GM12878 (cell line): Measurements from ENCODE around the gene BCAP29. TPM values are rescaled to one million over a fixed set of nuclear protein-coding genes. Genes with fewer than 3 reads are reported as not detected.

Experiments used
- ATAC-seq: fragments of 200-7000 bp; cut with Tn5 transposase; 3 replicates; pipeline ENCODE4 v1.9.1; 2020; ENCODE audit warnings: mild to moderate bottlenecking, moderate library complexity
- BruUV-seq: library from RNA; stranded (reverse); fragments of 400-500 nt; replicated peaks from 2 replicates; lab custom pipeline; 2021; lab: Mats Ljungman, UMichigan
- CTCF ChIA-PET: fragments of 300-600 bp; sonication (Branson Sonifier 250); formaldehyde crosslinking; extraction: SDS; loops from one replicate; lab custom pipeline; 2021; ENCODE audit warnings: inconsistent platforms; lab: Yijun Ruan, JAX
- POLR2A ChIA-PET: fragments of 350-600 bp; formaldehyde crosslinking; extraction: SDS; loops from one replicate; lab custom pipeline; 2021; ENCODE audit warnings: inconsistent platforms; lab: Charles Lee
- RAD21 ChIA-PET: fragments of 300-600 bp; sonication (Branson Sonifier 250); formaldehyde crosslinking; loops from one replicate; lab custom pipeline; 2023; ENCODE audit warnings: antibody characterized with exemption; ENCODE audit not compliant: unreplicated experiment; lab: Charles Lee
- SMC1A ChIA-PET: fragments of 300-600 bp; sonication (Branson Sonifier 250); formaldehyde crosslinking; loops from one replicate; lab custom pipeline; 2023; ENCODE audit not compliant: unreplicated experiment, uncharacterized antibody; lab: Charles Lee
- DNase-seq: peaks from one replicate; pipeline ENCODE4 v3.0.0-alpha.2; 2011; ENCODE audit warnings: low read depth, low spot score
- FAIRE-seq: peaks from 3 replicates; lab custom pipeline; 2011; peaks lifted over from hg19 to GRCh38; lab: Jason Lieb, UNC
- H2AFZ ChIP-seq: 2 replicates; pipeline ENCODE4 v1.6.0; 2011; ENCODE audit warnings: low read depth, low read length, control low read depth; ENCODE audit not compliant: control insufficient read depth
- H3K27ac ChIP-seq: 2 replicates; pipeline ENCODE4 v1.5.1; 2011; ENCODE audit warnings: control low read depth; ENCODE audit not compliant: control insufficient read depth, insufficient read depth
- H3K27me3 ChIP-seq, 2 experiments: replicated peaks in 1 of 2; 2 replicates each; pipeline versions ENCODE4 v1.6.0 to v1.6.1; 2011; ENCODE audit warnings: low read length in 1 of 2; ENCODE audit not compliant: control insufficient read depth in 2 of 2, insufficient read depth in 2 of 2
- H3K36me3 ChIP-seq, 2 experiments: 2 replicates each; pipeline ENCODE4 v1.5.1; 2011; ENCODE audit warnings: low read length in 1 of 2; ENCODE audit not compliant: control insufficient read depth in 2 of 2, insufficient read depth in 2 of 2
- H3K4me1 ChIP-seq: 2 replicates; pipeline ENCODE4 v1.6.1; 2011; ENCODE audit warnings: mild to moderate bottlenecking, low read length, moderate library complexity, mixed read lengths; ENCODE audit not compliant: control insufficient read depth, insufficient read depth
- H3K4me2 ChIP-seq: 2 replicates; pipeline ENCODE4 v1.6.0; 2011; ENCODE audit warnings: control low read depth; ENCODE audit not compliant: control insufficient read depth, insufficient read depth
- H3K4me3 ChIP-seq: fragments of 200-600 bp; sonication (generic); 2 replicates; pipeline ENCODE4 v1.5.1; 2016
- H3K79me2 ChIP-seq: 2 replicates; pipeline ENCODE4 v1.6.0; 2011; ENCODE audit warnings: low read length; ENCODE audit not compliant: control insufficient read depth, insufficient read depth
- H3K9ac ChIP-seq: 2 replicates; pipeline ENCODE4 v1.8.0; 2011; ENCODE audit warnings: low read length, control low read depth, mixed read lengths; ENCODE audit not compliant: control insufficient read depth, insufficient read depth
- H3K9me3 ChIP-seq: replicated peaks from 3 replicates; pipeline ENCODE4 v1.5.1; 2011; ENCODE audit warnings: mild to moderate bottlenecking, low read length; ENCODE audit not compliant: control insufficient read depth, insufficient read depth
- H4K20me1 ChIP-seq: 2 replicates; pipeline ENCODE4 v1.6.0; 2011; ENCODE audit not compliant: control insufficient read depth, insufficient read depth
- CHD2 ChIP-seq: IDR thresholded peaks from 2 replicates; pipeline ENCODE4 v1.6.1; 2011; ENCODE audit warnings: low read depth, low read length, improper control_type of control experiment, borderline replicate concordance
- CREB1 ChIP-seq: IDR thresholded peaks from 2 replicates; pipeline ENCODE4 v1.6.1; 2012; ENCODE audit warnings: low read depth, mild to moderate bottlenecking, inconsistent platforms
- ESRRA ChIP-seq: IDR thresholded peaks from 2 replicates; pipeline ENCODE4 v1.6.1; 2012; ENCODE audit warnings: mild to moderate bottlenecking, low read length, improper control_type of control experiment
- IRF4 ChIP-seq: IDR thresholded peaks from 2 replicates; pipeline ENCODE4 v1.6.1; 2011; ENCODE audit warnings: low read depth, low read length
- PAX5 ChIP-seq: IDR thresholded peaks from 2 replicates; pipeline ENCODE4 v1.6.1; 2011; ENCODE audit warnings: low read depth, low read length, borderline replicate concordance
- POLR2A ChIP-seq: IDR thresholded peaks from 2 replicates; pipeline ENCODE4 v1.6.1; 2011; ENCODE audit warnings: low read depth, mild to moderate bottlenecking, low read length
- RB1 ChIP-seq: fragments of 450-650 bp; formaldehyde crosslinking; IDR thresholded peaks from 2 replicates; pipeline ENCODE4 v1.6.1; 2017; ENCODE audit warnings: mild to moderate bottlenecking, borderline replicate concordance
- SPI1 ChIP-seq: IDR thresholded peaks from 2 replicates; pipeline ENCODE4 v1.6.1; 2011; ENCODE audit warnings: low read depth, mild to moderate bottlenecking, low read length, moderate library complexity, borderline replicate concordance; ENCODE audit not compliant: insufficient read depth
- STAT1 ChIP-seq: fragments of 450-650 bp; conservative IDR thresholded peaks from 2 replicates; pipeline ENCODE4 v1.6.1; 2014; ENCODE audit warnings: antibody characterized with exemption, mild to moderate bottlenecking
- WRNIP1 ChIP-seq: IDR thresholded peaks from 2 replicates; pipeline ENCODE4 v1.6.1; 2011; ENCODE audit warnings: low read depth, low read length, improper control_type of control experiment, borderline replicate concordance
- WGBS: methylation state at CpG from one replicate; pipeline ENCODE4 v1.1.6; 2016; ENCODE audit warnings: low lambda C conversion rate; ENCODE audit not compliant: insufficient replicate concordance, insufficient coverage; ENCODE audit errors: missing lambda C conversion rate; 5-methylcytosine and 5-hydroxymethylcytosine counted together
- in situ Hi-C: fragments of 300-500 bp; cut with MboI; formaldehyde crosslinking; loops from 9 replicates; pipeline ENCODE4 v1.14.3; 2018; ENCODE audit warnings: mixed read lengths
- intact Hi-C: fragments of 100-400 bp; cut with micrococcal nuclease; formaldehyde crosslinking; loops from one replicate; pipeline ENCODE4 v1.14.2; 2022; ENCODE audit not compliant: unreplicated experiment
- polyA plus RNA-seq, 11 experiments: library from polyadenylated mRNA; depleted of rRNA in 4 of 11; unstranded in 6 of 11; stranded (reverse) in 5 of 11; fragments of >200 nt; fragmentation: Nextera tagmentation in 4 of 11; fragmentation: Illumina TruSeq in 1 of 11; extraction: Ambion mirVana in 4 of 11; extraction: Trizol in 1 of 11; gene quantifications; 1 replicate in 1 of 11; 2 replicates in 10 of 11; pipeline versions ENCODE4 v1.2.1 to v1.2.3, GENCODE V29; 2011 to 2016; ENCODE audit warnings: inconsistent platforms in 2 of 11, missing spikeins in 2 of 11, low read depth in 1 of 11
- total RNA-seq, 4 experiments: library from RNA; depleted of rRNA in 3 of 4; stranded (reverse); fragments of >200 nt in 3 of 4; fragmentation: Illumina TruSeq in 1 of 4; extraction: Trizol in 1 of 4; gene quantifications; 2 replicates each; pipeline versions ENCODE4 v1.2.1 to v1.2.3, GENCODE V29; 2013 to 2021
- TF ChIP-seq, protein P1 (sequence below): fragments of 450-650 bp; IDR thresholded peaks from 2 replicates; pipeline ENCODE4 v1.6.1; 2017; ENCODE audit warnings: mild to moderate bottlenecking
- TF ChIP-seq, protein P2 (sequence below): fragments of 450-650 bp; IDR thresholded peaks from 2 replicates; pipeline ENCODE4 v1.6.1; 2017; ENCODE audit warnings: mild to moderate bottlenecking, low read depth, inconsistent platforms; ENCODE audit not compliant: poor library complexity, severe bottlenecking

BCAP29 gene
- total and polyA plus RNA-seq, 10 of the 15 experiments (the other 5 are each of a cell fraction or from before 2014, with no cell fraction given), result 26.5 to 58.5 (median 34.8) TPM

DNA sequence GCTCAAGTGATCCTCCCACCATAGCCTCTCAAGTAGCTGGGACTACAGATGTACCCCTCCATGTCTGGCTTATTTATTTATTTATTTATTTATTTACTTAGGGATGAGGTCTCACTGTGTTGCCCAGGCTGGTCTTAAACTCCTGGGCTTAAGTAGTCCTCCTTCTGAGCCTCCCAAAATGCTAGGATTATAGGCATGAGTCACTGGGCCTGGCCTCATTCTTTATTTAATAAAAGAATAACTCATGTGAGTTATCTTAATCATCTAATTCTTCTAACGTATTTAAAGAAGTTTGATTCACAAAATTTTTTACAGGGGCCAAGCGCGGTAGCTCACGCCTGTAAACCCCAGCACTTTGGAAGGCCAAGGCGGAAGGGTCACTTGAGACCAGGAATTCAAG, 72.6 kb downstream of the BCAP29 start:
- no peaks in the 10 kb centered on the region for H3K4me1 ChIP-seq
- ChIA-PET CTCF (no interaction called here), POLR2A (interaction anchor here (0.6 to 0.7 kb wide), 2 partner anchors 58 to 68 kb away, joined by 3 to 4 read pairs; no protein-coding TSS in a partner anchor), SMC1A (no interaction called here), RAD21 (no interaction called here)
- WGBS, result 67% methylated on average over 5 of the region's 5 CpGs
- no peaks in the 10 kb centered on the region; a peak in 1 of 4 replicates for H3K27me3 ChIP-seq
- H3K4me2 ChIP-seq, result no peak overlapping the region
- BruUV-seq, result no TSS peak
- no peak overlapping the region for H2AFZ ChIP-seq
- TF ChIP-seq CHD2, result no peak
- TF ChIP-seq, protein P1, sequence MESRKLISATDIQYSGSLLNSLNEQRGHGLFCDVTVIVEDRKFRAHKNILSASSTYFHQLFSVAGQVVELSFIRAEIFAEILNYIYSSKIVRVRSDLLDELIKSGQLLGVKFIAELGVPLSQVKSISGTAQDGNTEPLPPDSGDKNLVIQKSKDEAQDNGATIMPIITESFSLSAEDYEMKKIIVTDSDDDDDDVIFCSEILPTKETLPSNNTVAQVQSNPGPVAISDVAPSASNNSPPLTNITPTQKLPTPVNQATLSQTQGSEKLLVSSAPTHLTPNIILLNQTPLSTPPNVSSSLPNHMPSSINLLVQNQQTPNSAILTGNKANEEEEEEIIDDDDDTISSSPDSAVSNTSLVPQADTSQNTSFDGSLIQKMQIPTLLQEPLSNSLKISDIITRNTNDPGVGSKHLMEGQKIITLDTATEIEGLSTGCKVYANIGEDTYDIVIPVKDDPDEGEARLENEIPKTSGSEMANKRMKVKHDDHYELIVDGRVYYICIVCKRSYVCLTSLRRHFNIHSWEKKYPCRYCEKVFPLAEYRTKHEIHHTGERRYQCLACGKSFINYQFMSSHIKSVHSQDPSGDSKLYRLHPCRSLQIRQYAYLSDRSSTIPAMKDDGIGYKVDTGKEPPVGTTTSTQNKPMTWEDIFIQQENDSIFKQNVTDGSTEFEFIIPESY, result no peak
- TF ChIP-seq IRF4, result no peak
- no peak for TF ChIP-seq ESRRA
- TF ChIP-seq PAX5, result no peak
- TF ChIP-seq RB1, result no peak
- TF ChIP-seq STAT1, result no peak
- TF ChIP-seq WRNIP1, result no peak
- TF ChIP-seq, protein P2, sequence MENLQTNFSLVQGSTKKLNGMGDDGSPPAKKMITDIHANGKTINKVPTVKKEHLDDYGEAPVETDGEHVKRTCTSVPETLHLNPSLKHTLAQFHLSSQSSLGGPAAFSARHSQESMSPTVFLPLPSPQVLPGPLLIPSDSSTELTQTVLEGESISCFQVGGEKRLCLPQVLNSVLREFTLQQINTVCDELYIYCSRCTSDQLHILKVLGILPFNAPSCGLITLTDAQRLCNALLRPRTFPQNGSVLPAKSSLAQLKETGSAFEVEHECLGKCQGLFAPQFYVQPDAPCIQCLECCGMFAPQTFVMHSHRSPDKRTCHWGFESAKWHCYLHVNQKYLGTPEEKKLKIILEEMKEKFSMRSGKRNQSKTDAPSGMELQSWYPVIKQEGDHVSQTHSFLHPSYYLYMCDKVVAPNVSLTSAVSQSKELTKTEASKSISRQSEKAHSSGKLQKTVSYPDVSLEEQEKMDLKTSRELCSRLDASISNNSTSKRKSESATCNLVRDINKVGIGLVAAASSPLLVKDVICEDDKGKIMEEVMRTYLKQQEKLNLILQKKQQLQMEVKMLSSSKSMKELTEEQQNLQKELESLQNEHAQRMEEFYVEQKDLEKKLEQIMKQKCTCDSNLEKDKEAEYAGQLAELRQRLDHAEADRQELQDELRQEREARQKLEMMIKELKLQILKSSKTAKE, result no peak
- TF ChIP-seq POLR2A, result no peak
- TF ChIP-seq CREB1, result no peak
- no peak for TF ChIP-seq SPI1
- H3K9me3 ChIP-seq, result no peaks in the 10 kb centered on the region
- in situ Hi-C loops (no loop called here), intact Hi-C loops (no loop called here)
- H3K4me3 ChIP-seq, result no peak overlapping the region
- ATAC-seq (no peak), DNase-seq (no peak), FAIRE-seq (no peak)
- H3K36me3 ChIP-seq, result no peaks in the 10 kb centered on the region
- H3K27ac ChIP-seq, result no peak overlapping the region
- H3K9ac ChIP-seq, result no peak overlapping the region
- H4K20me1 ChIP-seq, result no peaks in the 10 kb centered on the region
- no peaks in the 10 kb centered on the region for H3K79me2 ChIP-seq
